Fibroblast of skin of scalp (primary cell): ENCODE measurements around the gene ZSCAN4. TPM values are rescaled to one million over a fixed set of nuclear protein-coding genes. Genes with fewer than 3 reads are reported as not detected.

Experiments
- DNase-seq: peaks from one replicate; pipeline ENCODE4 v3.0.0-alpha.2; 2013
- polyA plus RNA-seq, 2 experiments: library from polyadenylated mRNA; unstranded; fragments of 120-200 nt; gene quantifications; one replicate each; pipeline ENCODE4 v1.2.1, GENCODE V29; 2013; ENCODE audit not compliant: insufficient read length in 2 of 2

The ZSCAN4 gene
- polyA plus RNA-seq (2013, experiment 1 of 2; ENCODE audit: insufficient read length), result not detected
- not detected for polyA plus RNA-seq (2013, experiment 2 of 2; ENCODE audit: insufficient read length)

DNA sequence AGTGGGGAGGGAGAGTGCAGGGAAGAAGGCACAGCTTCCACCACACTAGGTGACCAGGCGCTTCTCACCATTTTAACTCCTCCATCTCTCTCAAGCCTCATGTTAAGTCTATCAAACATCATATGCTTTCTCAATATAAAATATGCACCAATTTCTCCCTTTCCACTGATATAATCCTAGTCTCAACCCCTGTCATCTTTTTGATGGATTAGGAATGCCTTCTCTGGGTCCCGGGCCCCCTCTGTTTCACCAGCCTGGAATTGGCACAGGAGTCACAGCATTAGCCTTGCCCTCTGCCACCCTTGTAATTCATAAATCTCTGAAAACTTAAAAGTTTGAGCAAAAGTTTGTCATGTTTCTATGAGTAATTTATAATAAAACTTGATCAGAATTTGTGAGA, at the start of gene ZSCAN4:
TSS of gene ZSCAN4 (plus strand) at position 301 of the 400 bp plus-strand sequence. CDS start 7,211 bp downstream, outside the sequence.
- DNase-seq, result no peak

- no peak for DNase-seq
These were observed 47.9 kb upstream of the ZSCAN4 start for GRCh38 chr19:57620673-57621348.

DNA sequence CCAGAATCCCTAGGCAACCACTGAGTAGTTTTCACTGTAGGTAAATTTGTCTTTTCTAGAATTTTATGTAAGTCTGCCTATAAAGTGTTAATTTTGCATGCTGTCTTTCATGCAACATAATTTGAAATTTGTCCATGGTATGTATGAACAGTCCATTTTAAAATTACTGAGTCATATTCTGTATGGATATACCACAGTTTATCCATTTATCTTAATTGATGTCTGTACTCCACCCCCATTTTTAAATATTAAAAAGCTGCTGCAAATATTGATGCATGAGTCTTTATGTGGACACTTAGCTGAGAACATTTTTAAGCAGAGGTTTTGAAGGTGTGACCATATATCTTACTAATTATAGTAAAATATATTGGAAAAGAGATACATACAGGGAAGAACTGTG, 45.6 kb upstream of the ZSCAN4 start:
- no peak for DNase-seq

DNA sequence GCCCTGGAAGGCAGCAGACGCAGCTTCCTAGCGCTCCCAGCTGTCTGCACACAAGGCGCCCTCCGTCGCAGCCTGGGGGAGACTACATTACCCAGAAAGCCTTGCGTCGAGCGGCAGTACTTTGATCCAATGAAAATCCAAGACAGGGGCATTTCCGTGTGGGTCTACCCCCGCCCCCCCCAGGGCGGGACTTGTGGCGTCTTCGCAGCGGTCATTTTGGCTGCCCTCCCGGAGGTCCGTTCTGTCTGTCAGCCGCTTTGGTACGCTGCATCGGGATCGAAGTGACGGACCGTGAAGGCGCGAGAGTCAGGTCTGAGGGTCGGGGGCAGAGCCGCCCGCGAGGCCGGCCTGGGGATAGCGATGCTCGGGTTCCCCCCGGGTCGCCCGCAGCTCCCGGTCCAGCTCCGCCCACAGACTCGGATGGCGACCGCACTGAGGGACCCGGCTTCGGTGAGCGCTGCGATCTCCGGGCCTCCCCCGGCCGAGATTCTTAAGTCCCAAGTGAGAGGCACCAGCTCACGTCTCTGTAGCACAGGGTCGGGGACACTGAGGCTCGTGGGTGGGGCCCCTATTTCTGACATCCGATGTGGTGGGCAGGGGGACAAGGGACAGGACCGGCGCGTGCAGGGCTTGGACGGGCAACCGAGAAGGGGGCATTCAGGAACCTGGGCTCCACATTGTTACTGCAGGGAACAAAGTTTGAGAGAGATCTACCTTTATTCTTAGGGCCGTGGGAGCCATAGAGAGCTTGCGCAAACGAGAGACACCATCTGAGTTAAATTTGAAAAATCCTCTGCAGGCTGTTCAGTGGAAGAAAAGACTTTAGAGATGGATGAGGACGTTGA, 35.5 kb upstream of the ZSCAN4 start, which contains the start of gene ZNF211:
TSS of gene ZNF211 (plus strand) at position 182 of the 845 bp plus-strand sequence. CDS start at position 361, 179 bp downstream.
- DNase-seq, result peak; percentile 95

DNA sequence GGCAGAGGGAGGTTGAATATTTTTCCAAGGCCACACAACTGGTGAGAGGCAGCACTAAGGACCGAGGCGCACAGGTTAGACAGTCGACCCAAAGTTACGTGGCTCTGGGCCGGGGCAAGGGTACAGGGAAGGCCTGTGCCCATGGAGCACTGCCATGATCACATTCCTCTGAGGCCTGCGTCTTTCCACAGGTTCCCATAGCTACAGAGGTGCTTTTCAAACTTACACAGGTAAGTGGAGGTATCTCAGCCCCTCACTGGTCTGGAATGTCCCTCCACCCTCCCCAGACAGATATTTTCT, 35.0 kb upstream of the ZSCAN4 start:
- no peak for DNase-seq

GRCh38 chr19:57637379-57637778, 31.4 kb upstream of the ZSCAN4 start:
- DNase-seq, result no peak

- no peak for DNase-seq
These were observed 27.0 kb upstream of the ZSCAN4 start for GRCh38 chr19:57641715-57642234.

- DNase-seq, result no peak
These were observed 26.2 kb upstream of the ZSCAN4 start for GRCh38 chr19:57642396-57643046.

GRCh38 chr19:57643734-57644133, 25.0 kb upstream of the ZSCAN4 start:
- no peak for DNase-seq

GRCh38 chr19:57648331-57649003, 20.3 kb upstream of the ZSCAN4 start:
- no peak for DNase-seq

GRCh38 chr19:57651654-57651996, 17.1 kb upstream of the ZSCAN4 start:
- no peak for DNase-seq

DNA sequence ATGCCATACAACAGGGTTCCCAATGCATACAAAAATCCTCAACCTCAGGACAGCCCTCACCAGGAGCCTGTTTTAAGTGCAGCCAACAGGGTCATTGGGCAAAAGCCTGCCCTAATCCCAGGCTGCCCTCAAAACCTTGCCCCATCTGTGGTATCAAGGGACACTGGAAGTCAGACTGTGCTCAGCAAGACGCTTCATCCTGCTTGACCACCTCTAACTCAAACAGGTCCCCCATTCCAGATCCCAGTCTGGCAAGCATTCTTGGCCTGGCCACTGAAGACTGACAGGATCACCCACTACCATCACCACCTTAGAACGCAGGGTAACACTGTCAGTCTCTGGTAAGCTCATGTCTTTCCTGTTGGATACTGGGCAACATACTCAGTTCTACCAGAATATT, 15.0 kb upstream of the ZSCAN4 start:
- DNase-seq, result no peak

GRCh38 chr19:57655443-57655842, 13.3 kb upstream of the ZSCAN4 start:
- DNase-seq, result no peak

GRCh38 chr19:57656346-57656745, 12.4 kb upstream of the ZSCAN4 start:
- no peak for DNase-seq

- DNase-seq, result peak; percentile 68
These were observed 4.2 kb upstream of the ZSCAN4 start for GRCh38 chr19:57664269-57665127.

DNA sequence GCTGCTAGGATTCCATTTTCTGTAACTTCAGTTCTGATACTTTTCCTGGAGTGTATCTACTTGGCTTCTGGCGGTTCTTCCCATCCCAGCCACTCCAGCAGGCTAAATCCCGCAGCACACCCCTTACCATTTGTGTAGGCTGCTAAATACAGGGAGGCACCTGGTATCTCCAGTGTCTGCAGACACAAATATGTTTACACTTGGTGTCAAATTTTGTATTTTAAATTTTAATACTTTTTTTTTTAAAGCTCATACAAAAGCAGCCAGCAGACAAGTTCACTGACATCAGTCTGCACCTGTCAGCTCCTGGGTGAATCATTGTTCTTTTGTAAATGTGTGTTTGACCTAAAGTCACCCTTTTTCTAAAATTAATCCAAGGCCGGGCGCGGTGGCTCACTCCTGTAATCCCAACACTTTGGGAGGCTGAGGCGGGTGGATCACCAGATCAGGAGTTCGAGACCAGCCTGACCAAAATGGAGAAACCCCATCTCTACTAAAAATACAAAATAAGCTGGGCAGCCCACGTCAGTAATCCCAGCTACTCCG, 3.4 kb upstream of the ZSCAN4 start:
- DNase-seq, result no peak

DNA sequence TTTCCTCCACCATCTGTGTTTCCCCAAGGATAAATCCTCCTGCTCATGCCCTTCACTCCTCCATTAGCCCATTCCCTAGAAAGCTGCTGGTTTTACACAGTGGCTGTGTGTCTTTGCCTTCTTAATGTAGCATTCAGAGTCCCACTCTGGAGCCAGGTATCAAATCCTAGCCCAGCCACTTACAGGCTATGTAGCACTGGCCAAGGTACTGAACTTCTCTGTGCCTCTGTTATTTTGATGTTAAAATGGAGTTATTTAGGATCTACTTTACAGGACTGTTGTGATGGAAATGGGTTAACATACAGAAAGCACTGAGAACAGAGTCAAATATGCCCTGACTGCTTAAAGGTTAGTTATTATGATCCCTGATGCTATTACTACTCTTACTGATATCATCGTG, 1.5 kb upstream of the ZSCAN4 start:
- no peak for DNase-seq

DNA sequence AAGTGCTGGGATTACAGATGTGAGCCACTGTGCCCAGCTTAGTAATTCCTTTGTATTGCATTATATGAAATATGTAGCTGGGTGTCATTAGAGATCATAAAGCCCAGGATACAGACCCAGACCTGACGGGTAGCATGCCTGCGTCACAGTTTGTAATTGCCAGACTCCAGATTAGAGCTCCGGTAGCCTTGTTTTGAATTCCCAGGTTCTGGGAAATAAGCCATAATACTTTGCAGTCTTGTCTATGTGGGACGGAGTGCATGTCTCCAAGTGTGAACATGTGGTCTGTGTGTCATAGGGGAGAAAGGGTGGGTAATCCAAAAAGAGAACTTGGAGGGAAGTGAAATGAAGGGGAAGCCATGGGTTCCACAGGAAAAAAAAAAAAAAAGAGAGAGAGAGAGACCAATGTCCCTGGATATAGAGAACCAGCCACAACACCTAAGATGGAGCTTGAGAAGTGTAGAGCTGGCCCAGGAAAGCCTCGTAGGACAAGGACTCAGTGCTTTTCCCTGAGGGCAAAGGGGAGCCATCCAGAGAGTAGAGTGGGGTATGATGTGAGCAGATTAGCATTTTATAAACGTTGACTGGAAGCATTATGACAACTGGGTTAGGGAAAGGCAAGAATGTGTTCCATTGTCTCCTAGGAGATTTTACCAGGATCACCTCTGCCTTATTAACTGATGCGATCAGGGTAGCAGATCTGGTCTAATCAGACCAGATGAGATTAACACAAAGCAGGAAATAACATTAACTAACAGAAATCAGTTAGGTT, 2.6 kb downstream of the ZSCAN4 start:
- DNase-seq, result no peak

GRCh38 chr19:57672466-57672865, 3.7 kb downstream of the ZSCAN4 start:
- no peak for DNase-seq

DNA sequence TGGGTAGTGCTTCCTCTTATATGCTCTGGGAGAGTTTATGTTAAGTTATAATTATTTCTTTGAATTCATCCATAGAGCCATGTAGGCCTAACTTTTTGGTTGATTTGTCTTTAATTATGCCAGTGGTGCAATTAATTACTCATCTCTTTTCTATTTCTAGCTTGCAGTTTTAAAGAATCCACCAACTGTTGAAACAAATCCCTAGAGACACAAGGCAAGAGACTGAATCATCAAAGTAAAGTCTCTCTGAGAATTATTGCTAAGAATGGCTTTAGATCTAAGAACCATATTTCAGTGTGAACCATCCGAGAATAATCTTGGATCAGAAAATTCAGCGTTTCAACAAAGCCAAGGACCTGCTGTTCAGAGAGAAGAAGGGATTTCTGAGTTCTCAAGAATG, 7.1 kb downstream of the ZSCAN4 start:
- peak; percentile 60 for DNase-seq
